Astrocyte (in vitro differentiated cells and primary cell): Measurements from ENCODE around the gene UBE2J2.

Experiments used
- CTCF ChIP-seq: IDR thresholded peaks from 2 replicates; pipeline ENCODE4 v1.5.1; 2011; ENCODE audit warnings: low read depth, mild to moderate bottlenecking, inconsistent platforms, low read length, moderate library complexity; ENCODE audit not compliant: insufficient read depth
- EZH2 ChIP-seq: IDR thresholded peaks from 2 replicates; pipeline ENCODE4 v1.6.1; 2012; ENCODE audit warnings: mild to moderate bottlenecking, low read length, inconsistent platforms; ENCODE audit not compliant: insufficient read depth

DNA sequence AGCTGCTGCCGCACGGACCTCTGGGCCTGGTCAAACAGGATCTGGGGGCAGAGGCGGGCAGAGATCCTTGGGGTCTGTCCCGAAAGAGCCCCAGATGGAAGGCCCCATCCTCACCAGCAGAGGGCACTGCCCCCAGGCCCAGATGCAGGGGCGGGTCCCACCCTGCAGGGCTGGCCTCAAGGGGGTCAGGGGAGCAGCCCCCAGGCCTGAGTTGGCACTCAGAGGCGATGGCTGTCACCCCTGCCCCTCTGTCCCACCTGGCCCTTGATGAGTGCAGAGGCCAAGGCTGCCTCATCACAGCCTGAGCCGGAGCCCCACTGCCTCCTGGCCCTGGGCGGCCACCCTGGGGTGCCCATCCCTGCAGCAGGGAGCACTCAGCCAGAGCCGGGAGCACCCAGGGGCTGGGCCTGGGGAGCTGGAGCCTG is 28.4 kb upstream of the UBE2J2 start:
- TF ChIP-seq CTCF (no peak), EZH2 (no peak)
